Activated T-cell treated with anti-CD3 and anti-CD28 coated beads for 1 hour (primary cell): ENCODE measurements around the gene PMAIP1.
"Not testable (repeated sequence)": the region's sequence is repeated elsewhere in the genome, so short reads cannot be mapped to it uniquely, and the experiment has no call there.

Source experiments
- DNase-seq: peaks from one replicate; pipeline ENCODE4 v3.0.0-alpha.2; 2020; ENCODE audit warnings: low read depth

Gene PMAIP1

GRCh38 chr18:59885579-59886163 is 14.1 kb upstream of the PMAIP1 start:
- no peak for DNase-seq

GRCh38 chr18:59886399-59886798 is 13.4 kb upstream of the PMAIP1 start:
- DNase-seq = not testable (repeated sequence)

GRCh38 chr18:59892123-59892522 is 7.7 kb upstream of the PMAIP1 start:
- no peak for DNase-seq

- DNase-seq = no peak
Measured at GRCh38 chr18:59893971-59894370, 5.8 kb upstream of the PMAIP1 start.

- DNase-seq = no peak
Measured at GRCh38 chr18:59897321-59897954, 2.4 kb upstream of the PMAIP1 start.

GRCh38 chr18:59898093-59898492 is 1.7 kb upstream of the PMAIP1 start:
- no peak for DNase-seq

- DNase-seq = no peak
Measured at GRCh38 chr18:59898609-59899297, 1.0 kb upstream of the PMAIP1 start.

- peak; percentile 40 for DNase-seq
Measured at GRCh38 chr18:59900222-59901128, 679 bp downstream of the PMAIP1 start.

GRCh38 chr18:59902131-59902992 is 2.6 kb downstream of the PMAIP1 start:
- no peak for DNase-seq

GRCh38 chr18:59902993-59903610 is 3.3 kb downstream of the PMAIP1 start:
- DNase-seq = no peak

- DNase-seq = no peak
Measured at GRCh38 chr18:59904011-59904601, 4.3 kb downstream of the PMAIP1 start.

- no peak for DNase-seq
Measured at GRCh38 chr18:59905686-59906091, 5.9 kb downstream of the PMAIP1 start.

- no peak for DNase-seq
Measured at GRCh38 chr18:59906203-59906602, 6.4 kb downstream of the PMAIP1 start.

GRCh38 chr18:59907172-59907571 is 7.4 kb downstream of the PMAIP1 start:
- no peak for DNase-seq

- DNase-seq = no peak
Measured at GRCh38 chr18:59907660-59908059, 7.9 kb downstream of the PMAIP1 start.

- DNase-seq = no peak
Measured at GRCh38 chr18:59908799-59909198, 9.0 kb downstream of the PMAIP1 start.

GRCh38 chr18:59909289-59910036 is 9.7 kb downstream of the PMAIP1 start:
- DNase-seq = no peak

GRCh38 chr18:59910967-59911366 is 11.2 kb downstream of the PMAIP1 start:
- DNase-seq = no peak

GRCh38 chr18:59911600-59911999 is 11.8 kb downstream of the PMAIP1 start:
- DNase-seq = no peak

GRCh38 chr18:59912007-59912550 is 12.3 kb downstream of the PMAIP1 start:
- no peak for DNase-seq
